Measurements from ENCODE around the gene RPE65. TPM values are rescaled to one million over a fixed set of nuclear protein-coding genes. Genes with fewer than 3 reads are reported as not detected.

RPE65 gene
- total RNA-seq, 1 donor, result not detected

DNA sequence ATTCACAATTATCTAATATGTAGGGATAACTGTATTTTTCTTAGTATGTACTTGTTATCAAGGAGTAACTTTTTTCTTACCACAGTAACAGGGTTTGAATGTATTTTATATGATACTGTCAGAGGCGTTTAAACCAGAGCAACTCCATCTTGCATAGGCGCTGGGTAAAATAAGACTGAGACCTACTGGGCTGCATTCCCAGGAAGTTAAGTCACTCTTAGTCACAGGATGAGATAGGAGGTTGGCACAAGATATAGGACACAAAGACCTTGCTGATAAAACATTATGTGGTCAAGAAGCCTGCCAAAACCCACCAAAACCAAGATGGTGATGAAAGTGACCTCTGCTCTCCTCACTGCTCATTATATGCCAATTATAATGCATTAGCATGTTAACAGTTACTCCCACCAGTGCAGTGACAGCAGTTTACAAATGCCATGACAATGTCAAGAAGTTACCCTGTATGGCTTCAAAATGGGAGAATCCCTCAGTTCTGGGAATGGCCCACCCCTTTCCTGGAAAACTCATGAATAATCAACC is 64.8 kb downstream of the RPE65 start:
- H3K36me3 ChIP-seq (ENCODE audit: insufficient read depth, low read length), result no peaks in the 10 kb centered on the region
- peak overlapping the region; percentile 93 for H3K27ac ChIP-seq (ENCODE audit: low read depth, low read length)
- H3K9me3 ChIP-seq (ENCODE audit: low read depth, low read length), result no peaks in the 10 kb centered on the region
- H2AFZ ChIP-seq (ENCODE audit: low read length), result no peak overlapping the region
- no peaks in the 10 kb centered on the region for H4K20me1 ChIP-seq (ENCODE audit: insufficient read depth, low read length)
- TF ChIP-seq CTCF (IDR thresholded peaks at IDR 0.05; ENCODE audit: extremely low read depth, low read depth, low read length), result no peak
- DNase-seq (ENCODE audit: insufficient read length, low spot score, missing footprints), result no peak
- H3K79me2 ChIP-seq (ENCODE audit: insufficient read depth, low read length), result no peaks in the 10 kb centered on the region
- H3K4me1 ChIP-seq (ENCODE audit: insufficient read depth, low read length), result peaks cover 24% of the 10 kb centered on the region
- H3K27me3 ChIP-seq (ENCODE audit: insufficient read depth, low read length), result no peaks in the 10 kb centered on the region
- H3K4me3 ChIP-seq (ENCODE audit: insufficient read depth, low read length), result peak overlapping the region; percentile 1
- H3K4me2 ChIP-seq (ENCODE audit: insufficient read depth, low read length), result peak overlapping the region; percentile 51

- H3K27me3 ChIP-seq (ENCODE audit: insufficient read depth, low read length), result no peaks in the 10 kb centered on the region
- no peak overlapping the region for H3K4me3 ChIP-seq (ENCODE audit: insufficient read depth, low read length)
- no peaks in the 10 kb centered on the region for H4K20me1 ChIP-seq (ENCODE audit: insufficient read depth, low read length)
- H3K9me3 ChIP-seq (ENCODE audit: low read depth, low read length), result no peaks in the 10 kb centered on the region
- H3K36me3 ChIP-seq (ENCODE audit: insufficient read depth, low read length), result no peaks in the 10 kb centered on the region
- H2AFZ ChIP-seq (ENCODE audit: low read length), result no peak overlapping the region
- DNase-seq (ENCODE audit: insufficient read length, low spot score, missing footprints), result peak; percentile 92
- H3K27ac ChIP-seq (ENCODE audit: low read depth, low read length), result peak overlapping the region; percentile 93
- TF ChIP-seq CTCF (IDR thresholded peaks at IDR 0.05; ENCODE audit: extremely low read depth, low read depth, low read length), result peak; percentile 51
- H3K4me2 ChIP-seq (ENCODE audit: insufficient read depth, low read length), result peak overlapping the region; percentile 51
- no peaks in the 10 kb centered on the region for H3K79me2 ChIP-seq (ENCODE audit: insufficient read depth, low read length)
- peaks cover 24% of the 10 kb centered on the region for H3K4me1 ChIP-seq (ENCODE audit: insufficient read depth, low read length)
Measured at GRCh38 chr1:68384321-68384813, 65.4 kb downstream of the RPE65 start.

GRCh38 chr1:68383092-68383491 is 66.7 kb downstream of the RPE65 start:
- no peak overlapping the region for H3K4me2 ChIP-seq (ENCODE audit: insufficient read depth, low read length)
- H3K27me3 ChIP-seq (ENCODE audit: insufficient read depth, low read length), result no peaks in the 10 kb centered on the region
- no peaks in the 10 kb centered on the region for H3K79me2 ChIP-seq (ENCODE audit: insufficient read depth, low read length)
- no peak overlapping the region for H2AFZ ChIP-seq (ENCODE audit: low read length)
- TF ChIP-seq CTCF (IDR thresholded peaks at IDR 0.05; ENCODE audit: extremely low read depth, low read depth, low read length), result no peak
- no peak overlapping the region for H3K4me3 ChIP-seq (ENCODE audit: insufficient read depth, low read length)
- no peaks in the 10 kb centered on the region for H4K20me1 ChIP-seq (ENCODE audit: insufficient read depth, low read length)
- H3K9me3 ChIP-seq (ENCODE audit: low read depth, low read length), result no peaks in the 10 kb centered on the region
- no peak overlapping the region for H3K27ac ChIP-seq (ENCODE audit: low read depth, low read length)
- peaks cover 33% of the 10 kb centered on the region for H3K4me1 ChIP-seq (ENCODE audit: insufficient read depth, low read length)
- H3K36me3 ChIP-seq (ENCODE audit: insufficient read depth, low read length), result no peaks in the 10 kb centered on the region
- no peak for DNase-seq (ENCODE audit: insufficient read length, low spot score, missing footprints)

DNA sequence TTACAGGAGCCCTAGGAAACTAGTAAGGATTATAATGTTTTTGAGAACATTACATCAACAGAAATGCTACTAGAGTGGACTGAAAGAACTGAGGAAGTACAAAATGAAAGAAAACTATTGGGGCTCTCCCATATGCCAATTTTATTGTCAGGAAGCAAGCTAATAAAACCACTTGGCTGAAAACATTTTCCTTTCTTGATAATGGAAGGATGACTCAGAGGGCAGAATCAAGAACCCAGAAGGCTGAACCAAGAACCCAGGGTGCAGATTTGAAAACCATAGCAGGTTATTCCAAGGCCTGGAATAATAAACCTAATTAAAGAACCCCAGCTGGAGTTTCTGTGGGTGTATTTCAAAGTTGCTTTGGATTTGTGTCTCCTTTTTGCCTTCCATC is 70.7 kb downstream of the RPE65 start:
- Histone ChIP-seq H3K9me3 (ENCODE audit: low read depth, low read length) (no peaks in the 10 kb centered on the region), H3K4me3 (ENCODE audit: insufficient read depth, low read length) (no peak overlapping the region), H2AFZ (ENCODE audit: low read length) (no peak overlapping the region), H3K4me1 (ENCODE audit: insufficient read depth, low read length) (peaks cover 32% of the 10 kb centered on the region), H4K20me1 (ENCODE audit: insufficient read depth, low read length) (no peaks in the 10 kb centered on the region), H3K27me3 (ENCODE audit: insufficient read depth, low read length) (no peaks in the 10 kb centered on the region), H3K4me2 (ENCODE audit: insufficient read depth, low read length) (no peak overlapping the region), H3K79me2 (ENCODE audit: insufficient read depth, low read length) (no peaks in the 10 kb centered on the region), H3K36me3 (ENCODE audit: insufficient read depth, low read length) (no peaks in the 10 kb centered on the region), H3K27ac (ENCODE audit: low read depth, low read length) (no peak overlapping the region)
- no peak for DNase-seq (ENCODE audit: insufficient read length, low spot score, missing footprints)
- TF ChIP-seq CTCF (IDR thresholded peaks at IDR 0.05; ENCODE audit: extremely low read depth, low read depth, low read length), result no peak

Small RNAs within 50 kb of the gene (small RNA-seq; reads per million reads assigned to genes)
- not detected for gene AL139413.1

Other genes with a start within 250 kb of the RPE65 start
- 54.3 and 65.1 TPM in 2 replicates for gene WLS, start 217.4 kb downstream of the RPE65 start, total RNA-seq
- gene DEPDC1, start 47.1 kb upstream of the RPE65 start, total RNA-seq, result 1.4 and 2.4 TPM in 2 replicates